Right atrium auricular region (tissue), 2 donors: ENCODE measurements around the gene GMPR2. TPM values are rescaled to one million over a fixed set of nuclear protein-coding genes. Genes with fewer than 3 reads are reported as not detected.

Experiments
- DNase-seq: peaks from one replicate; pipeline ENCODE4 v3.0.0-alpha.2; 2019; ENCODE audit warnings: low spot score
- H3K27ac ChIP-seq, 2 donors: fragments of 200-600 bp; sonication (generic); 1 replicate in 1 of 2; 2 replicates in 1 of 2; pipeline ENCODE4 v1.5.1; 2016 to 2019
- H3K27me3 ChIP-seq, 2 donors: fragments of 200-600 bp; sonication (generic); one replicate each; pipeline versions ENCODE4 v1.5.1 to v1.6.0; 2017 to 2019
- H3K36me3 ChIP-seq: fragments of 200-600 bp; sonication (generic); one replicate; pipeline ENCODE4 v1.5.1; 2016
- H3K4me1 ChIP-seq, 2 donors: fragments of 200-600 bp; sonication (generic); one replicate each; pipeline versions ENCODE4 v1.5.1 to v1.6.0; 2017 to 2019
- H3K4me3 ChIP-seq, 2 donors: fragments of 200-600 bp; sonication (generic); 1 replicate in 1 of 2; 2 replicates in 1 of 2; pipeline ENCODE4 v1.5.1; 2017 to 2019; ENCODE audit warnings: mild to moderate bottlenecking in 1 of 2, moderate library complexity in 1 of 2
- H3K9me3 ChIP-seq, 2 donors: fragments of 200-600 bp; sonication (generic); one replicate each; pipeline ENCODE4 v1.5.1; 2019
- CTCF ChIP-seq, 2 donors: fragments of 200-600 bp; sonication (generic); IDR thresholded peaks; one replicate each; pipeline ENCODE4 v1.5.1; 2019; ENCODE audit warnings: antibody characterized with exemption in 2 of 2
- total RNA-seq, 2 donors: library from RNA; depleted of rRNA; stranded (reverse); fragments of >200 nt; gene quantifications; one replicate each; pipeline ENCODE4 v1.1.0, GENCODE V29; 2016

GMPR2 gene
- total RNA-seq, 2 donors from 2014 or later, result 28.1 to 31.7 TPM

GRCh38 chr14:24256960-24257359 is 24.2 kb downstream of the GMPR2 start:
- no peak overlapping the region for H3K27ac ChIP-seq
- no peaks in the 10 kb centered on the region for H3K27me3 ChIP-seq
- no peaks in the 10 kb centered on the region for H3K9me3 ChIP-seq
- no peak overlapping the region for H3K4me3 ChIP-seq
- TF ChIP-seq CTCF (IDR thresholded peaks at IDR 0.05), result no peak
- no peaks in the 10 kb centered on the region for H3K4me1 ChIP-seq
- no peak for DNase-seq
- H3K36me3 ChIP-seq, result no peaks in the 10 kb centered on the region

DNA sequence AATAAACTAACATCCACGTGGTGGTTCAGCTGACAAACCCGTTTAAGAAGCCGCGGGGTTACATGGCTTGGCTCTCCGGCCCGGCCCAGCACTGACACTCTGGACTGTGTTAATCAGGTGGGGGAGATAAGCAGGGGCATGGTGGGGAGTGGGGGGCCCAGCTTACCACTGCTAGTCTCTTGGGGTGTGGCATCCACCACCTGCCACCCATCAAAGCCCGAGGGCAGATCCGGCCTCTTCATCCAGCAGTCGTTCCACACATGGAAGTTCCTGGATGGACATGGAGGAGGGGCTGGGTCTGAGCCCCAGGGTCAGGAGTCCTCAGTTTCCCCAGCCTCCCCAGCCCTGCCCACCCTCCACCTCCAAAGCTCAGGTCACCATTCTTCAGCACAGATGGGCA is 25.4 kb downstream of the GMPR2 start:
- H3K4me1 ChIP-seq, result no peaks in the 10 kb centered on the region
- H3K4me3 ChIP-seq, result no peak overlapping the region
- no peak for DNase-seq
- no peaks in the 10 kb centered on the region for H3K9me3 ChIP-seq
- TF ChIP-seq CTCF (IDR thresholded peaks at IDR 0.05), result no peak
- H3K27me3 ChIP-seq, result no peaks in the 10 kb centered on the region
- no peaks in the 10 kb centered on the region for H3K36me3 ChIP-seq
- H3K27ac ChIP-seq, result no peak overlapping the region

GRCh38 chr14:24258548-24259265 is 26.0 kb downstream of the GMPR2 start:
- H3K9me3 ChIP-seq, result no peaks in the 10 kb centered on the region
- DNase-seq, result no peak
- no peak for TF ChIP-seq CTCF (IDR thresholded peaks at IDR 0.05)
- H3K36me3 ChIP-seq, result no peaks in the 10 kb centered on the region
- no peak overlapping the region for H3K27ac ChIP-seq
- H3K4me1 ChIP-seq, result no peaks in the 10 kb centered on the region
- H3K27me3 ChIP-seq, result no peaks in the 10 kb centered on the region
- H3K4me3 ChIP-seq, result no peak overlapping the region

DNA sequence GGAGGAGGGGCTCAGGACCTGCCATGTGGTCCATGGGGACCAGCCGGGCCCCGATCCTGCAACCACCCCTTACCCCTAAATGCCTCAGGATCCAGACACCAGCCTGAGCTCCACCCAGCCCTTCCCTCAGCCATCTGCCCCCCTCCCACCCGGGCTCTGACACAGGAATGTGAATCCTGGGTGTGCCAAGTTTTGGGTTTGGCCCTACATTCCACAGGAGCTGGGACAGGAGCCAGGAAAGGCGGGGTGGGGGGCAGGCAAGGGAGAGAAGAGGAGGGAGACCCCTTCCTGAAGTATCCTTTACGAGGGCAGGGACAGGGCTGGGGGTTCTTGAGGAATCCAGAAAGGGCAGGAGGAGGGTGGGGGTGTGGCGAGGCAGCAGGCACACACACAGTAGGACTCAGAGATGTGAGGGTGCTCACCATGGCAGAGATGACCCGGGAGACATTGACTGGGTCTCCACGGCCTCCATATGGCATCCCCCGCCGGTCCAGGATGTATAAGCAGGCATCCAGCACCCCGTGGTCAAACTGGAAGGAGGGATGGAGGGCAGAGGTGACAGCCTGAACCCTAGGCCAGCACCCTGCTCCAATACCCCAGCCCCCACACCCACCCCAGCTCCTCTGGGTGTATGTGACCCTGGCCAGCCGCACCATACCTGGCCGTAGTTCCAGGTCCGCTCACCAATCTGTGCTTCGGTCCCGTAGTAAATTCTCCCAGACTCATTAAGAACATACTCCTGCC is 26.7 kb downstream of the GMPR2 start:
- no peaks in the 10 kb centered on the region for H3K9me3 ChIP-seq
- H3K36me3 ChIP-seq, result no peaks in the 10 kb centered on the region
- DNase-seq, result no peak
- TF ChIP-seq CTCF (IDR thresholded peaks at IDR 0.05), result no peak
- no peak overlapping the region for H3K27ac ChIP-seq
- H3K4me3 ChIP-seq, result no peak overlapping the region
- no peaks in the 10 kb centered on the region for H3K27me3 ChIP-seq
- no peaks in the 10 kb centered on the region for H3K4me1 ChIP-seq

- Histone ChIP-seq H3K4me3 (no peak overlapping the region), H3K9me3 (no peaks in the 10 kb centered on the region), H3K27me3 (no peaks in the 10 kb centered on the region), H3K4me1 (no peaks in the 10 kb centered on the region), H3K36me3 (no peaks in the 10 kb centered on the region), H3K27ac (no peak overlapping the region)
- TF ChIP-seq CTCF (IDR thresholded peaks at IDR 0.05), result no peak
- no peak for DNase-seq
Measured at GRCh38 chr14:24260026-24260779, 27.5 kb downstream of the GMPR2 start.
